Measurements from ENCODE around the gene PADI1.

GRCh38 chr1:17235135-17235885 lies 30.4 kb downstream of the PADI1 start:
- TF ChIP-seq CTCF (IDR thresholded peaks at IDR 0.05; ENCODE audit: low read depth, low read length) = no peak
- no peak for TF ChIP-seq MYC (IDR thresholded peaks at IDR 0.05; ENCODE audit: low read depth, low read length)
- no peak for TF ChIP-seq POLR2A (IDR thresholded peaks at IDR 0.05; ENCODE audit: extremely low read depth, insufficient read length)
